GM12878 (cell line): Measurements from ENCODE around the gene MAST4. TPM values are rescaled to one million over a fixed set of nuclear protein-coding genes. Genes with fewer than 3 reads are reported as not detected.

Experiments
- ATAC-seq: fragments of 200-7000 bp; cut with Tn5 transposase; 3 replicates; pipeline ENCODE4 v1.9.1; 2020; ENCODE audit warnings: mild to moderate bottlenecking, moderate library complexity
- BruUV-seq: library from RNA; stranded (reverse); fragments of 400-500 nt; replicated peaks from 2 replicates; lab custom pipeline; 2021; lab: Mats Ljungman, UMichigan
- CTCF ChIA-PET: fragments of 300-600 bp; sonication (Branson Sonifier 250); formaldehyde crosslinking; extraction: SDS; loops from one replicate; lab custom pipeline; 2021; ENCODE audit warnings: inconsistent platforms; lab: Yijun Ruan, JAX
- POLR2A ChIA-PET: fragments of 350-600 bp; formaldehyde crosslinking; extraction: SDS; loops from one replicate; lab custom pipeline; 2021; ENCODE audit warnings: inconsistent platforms; lab: Charles Lee
- RAD21 ChIA-PET: fragments of 300-600 bp; sonication (Branson Sonifier 250); formaldehyde crosslinking; loops from one replicate; lab custom pipeline; 2023; ENCODE audit warnings: antibody characterized with exemption; ENCODE audit not compliant: unreplicated experiment; lab: Charles Lee
- SMC1A ChIA-PET: fragments of 300-600 bp; sonication (Branson Sonifier 250); formaldehyde crosslinking; loops from one replicate; lab custom pipeline; 2023; ENCODE audit not compliant: unreplicated experiment, uncharacterized antibody; lab: Charles Lee
- DNase-seq: peaks from one replicate; pipeline ENCODE4 v3.0.0-alpha.2; 2011; ENCODE audit warnings: low read depth, low spot score
- FAIRE-seq: peaks from 3 replicates; lab custom pipeline; 2011; peaks lifted over from hg19 to GRCh38; lab: Jason Lieb, UNC
- H2AFZ ChIP-seq: 2 replicates; pipeline ENCODE4 v1.6.0; 2011; ENCODE audit warnings: low read depth, low read length, control low read depth; ENCODE audit not compliant: control insufficient read depth
- H3K27ac ChIP-seq: 2 replicates; pipeline ENCODE4 v1.5.1; 2011; ENCODE audit warnings: control low read depth; ENCODE audit not compliant: control insufficient read depth, insufficient read depth
- H3K27me3 ChIP-seq, 2 experiments: replicated peaks in 1 of 2; 2 replicates each; pipeline versions ENCODE4 v1.6.0 to v1.6.1; 2011; ENCODE audit warnings: low read length in 1 of 2; ENCODE audit not compliant: control insufficient read depth in 2 of 2, insufficient read depth in 2 of 2
- H3K36me3 ChIP-seq, 2 experiments: 2 replicates each; pipeline ENCODE4 v1.5.1; 2011; ENCODE audit warnings: low read length in 1 of 2; ENCODE audit not compliant: control insufficient read depth in 2 of 2, insufficient read depth in 2 of 2
- H3K4me1 ChIP-seq: 2 replicates; pipeline ENCODE4 v1.6.1; 2011; ENCODE audit warnings: mild to moderate bottlenecking, low read length, moderate library complexity, mixed read lengths; ENCODE audit not compliant: control insufficient read depth, insufficient read depth
- H3K4me2 ChIP-seq: 2 replicates; pipeline ENCODE4 v1.6.0; 2011; ENCODE audit warnings: control low read depth; ENCODE audit not compliant: control insufficient read depth, insufficient read depth
- H3K4me3 ChIP-seq: fragments of 200-600 bp; sonication (generic); 2 replicates; pipeline ENCODE4 v1.5.1; 2016
- H3K79me2 ChIP-seq: 2 replicates; pipeline ENCODE4 v1.6.0; 2011; ENCODE audit warnings: low read length; ENCODE audit not compliant: control insufficient read depth, insufficient read depth
- H3K9ac ChIP-seq: 2 replicates; pipeline ENCODE4 v1.8.0; 2011; ENCODE audit warnings: low read length, control low read depth, mixed read lengths; ENCODE audit not compliant: control insufficient read depth, insufficient read depth
- H3K9me3 ChIP-seq: replicated peaks from 3 replicates; pipeline ENCODE4 v1.5.1; 2011; ENCODE audit warnings: mild to moderate bottlenecking, low read length; ENCODE audit not compliant: control insufficient read depth, insufficient read depth
- H4K20me1 ChIP-seq: 2 replicates; pipeline ENCODE4 v1.6.0; 2011; ENCODE audit not compliant: control insufficient read depth, insufficient read depth
- ZBTB11 ChIP-seq: fragments of 450-650 bp; formaldehyde crosslinking; IDR thresholded peaks from 2 replicates; pipeline ENCODE4 v1.5.0; 2022; ENCODE audit warnings: mild to moderate bottlenecking, missing genetic modification characterization
- WGBS: methylation state at CpG from one replicate; pipeline ENCODE4 v1.1.6; 2016; ENCODE audit warnings: low lambda C conversion rate; ENCODE audit not compliant: insufficient replicate concordance, insufficient coverage; ENCODE audit errors: missing lambda C conversion rate; 5-methylcytosine and 5-hydroxymethylcytosine counted together
- in situ Hi-C: fragments of 300-500 bp; cut with MboI; formaldehyde crosslinking; loops from 9 replicates; pipeline ENCODE4 v1.14.3; 2018; ENCODE audit warnings: mixed read lengths
- intact Hi-C: fragments of 100-400 bp; cut with micrococcal nuclease; formaldehyde crosslinking; loops from one replicate; pipeline ENCODE4 v1.14.2; 2022; ENCODE audit not compliant: unreplicated experiment
- polyA plus RNA-seq, 11 experiments: library from polyadenylated mRNA; depleted of rRNA in 4 of 11; unstranded in 6 of 11; stranded (reverse) in 5 of 11; fragments of >200 nt; fragmentation: Nextera tagmentation in 4 of 11; fragmentation: Illumina TruSeq in 1 of 11; extraction: Ambion mirVana in 4 of 11; extraction: Trizol in 1 of 11; gene quantifications; 1 replicate in 1 of 11; 2 replicates in 10 of 11; pipeline versions ENCODE4 v1.2.1 to v1.2.3, GENCODE V29; 2011 to 2016; ENCODE audit warnings: inconsistent platforms in 2 of 11, missing spikeins in 2 of 11, low read depth in 1 of 11
- total RNA-seq, 4 experiments: library from RNA; depleted of rRNA in 3 of 4; stranded (reverse); fragments of >200 nt in 3 of 4; fragmentation: Illumina TruSeq in 1 of 4; extraction: Trizol in 1 of 4; gene quantifications; 2 replicates each; pipeline versions ENCODE4 v1.2.1 to v1.2.3, GENCODE V29; 2013 to 2021

The MAST4 gene
- total and polyA plus RNA-seq, 10 of the 15 experiments (the other 5 are each of a cell fraction or from before 2014, with no cell fraction given), result 0.02 to 1.6 (median 0.29) TPM; not detected in 1

GRCh38 chr5:66795682-66796081 lies 199.5 kb downstream of the MAST4 start:
- Histone ChIP-seq H3K79me2 (no peaks in the 10 kb centered on the region), H2AFZ (no peak overlapping the region), H3K27me3 (no peaks in the 10 kb centered on the region), H3K27ac (no peak overlapping the region), H3K4me2 (no peak overlapping the region), H3K4me3 (no peak overlapping the region), H3K4me1 (no peaks in the 10 kb centered on the region), H3K9ac (no peak overlapping the region), H3K9me3 (no peaks in the 10 kb centered on the region), H3K36me3 (no peaks in the 10 kb centered on the region), H4K20me1 (no peaks in the 10 kb centered on the region)
- ChIA-PET POLR2A (no interaction called here), RAD21 (interaction anchor here (1.4 kb wide), 1 partner anchor 489 kb away, joined by 4 read pairs; no protein-coding TSS in a partner anchor), CTCF (interaction anchor here (0.6 kb wide), 1 partner anchor 19 kb away, joined by 3 read pairs; no protein-coding TSS in a partner anchor), SMC1A (interaction anchor here (0.6 to 0.9 kb wide), 2 partner anchors 8 to 89 kb away, joined by 3 read pairs; no protein-coding TSS in a partner anchor)
- TF ChIP-seq ZBTB11 (CRISPR knock-in tag), result no peak
- intact Hi-C loops, result no loop called here
- DNase-seq (no peak), FAIRE-seq (no peak), ATAC-seq (no peak)
- WGBS, result 0% methylated on average over 1 of the region's 1 CpG
- BruUV-seq, result no TSS peak
- in situ Hi-C loops, result no loop called here
